ENCODE results near the gene TBCC. TPM values are rescaled to one million over a fixed set of nuclear protein-coding genes. Genes with fewer than 3 reads are reported as not detected.
"Not testable (repeated sequence)": the region's sequence is repeated elsewhere in the genome, so short reads cannot be mapped to it uniquely, and the experiment has no call there.

The TBCC gene
- 33.2 and 37.4 TPM in 2 replicates for total RNA-seq

- DNase-seq (ENCODE audit: low read depth, low spot score) = peak; percentile 97
Observed at GRCh38 chr6:42745640-42746462, at the start of gene TBCC. TBCC (minus strand) TSS chr6:42746103; CDS start chr6:42746073, 30 bp downstream.

GRCh38 chr6:42795651-42796050 lies 49.7 kb upstream of the TBCC start:
- no peak for DNase-seq (ENCODE audit: low read depth, low spot score)

- DNase-seq (ENCODE audit: low read depth, low spot score) = no peak
Observed at GRCh38 chr6:42791706-42792320, 45.9 kb upstream of the TBCC start.

GRCh38 chr6:42790549-42791181 lies 44.8 kb upstream of the TBCC start:
- DNase-seq (ENCODE audit: low read depth, low spot score) = no peak

GRCh38 chr6:42788671-42789070 lies 42.8 kb upstream of the TBCC start:
- no peak for DNase-seq (ENCODE audit: low read depth, low spot score)

- DNase-seq (ENCODE audit: low read depth, low spot score) = no peak
Observed at GRCh38 chr6:42787063-42787472, 41.2 kb upstream of the TBCC start.

- DNase-seq (ENCODE audit: low read depth, low spot score) = no peak
Observed at GRCh38 chr6:42786525-42786985, 40.7 kb upstream of the TBCC start.

- DNase-seq (ENCODE audit: low read depth, low spot score) = no peak
Observed at GRCh38 chr6:42784717-42785498, 39.0 kb upstream of the TBCC start.

- no peak for DNase-seq (ENCODE audit: low read depth, low spot score)
Observed at GRCh38 chr6:42783876-42784642, 38.2 kb upstream of the TBCC start.

GRCh38 chr6:42783177-42783875 lies 37.4 kb upstream of the TBCC start:
- peak; percentile 8 for DNase-seq (ENCODE audit: low read depth, low spot score)

GRCh38 chr6:42782689-42783176 lies 36.8 kb upstream of the TBCC start:
- DNase-seq (ENCODE audit: low read depth, low spot score) = peak; percentile 83

GRCh38 chr6:42781796-42782688 lies 36.1 kb upstream of the TBCC start, which contains the start of gene BICRAL:
BICRAL (plus strand) TSS chr6:42782052; CDS start chr6:42822023, 39,971 bp downstream.
- peak; percentile 69 for DNase-seq (ENCODE audit: low read depth, low spot score)

- DNase-seq (ENCODE audit: low read depth, low spot score) = no peak
Observed at GRCh38 chr6:42781546-42781795, 35.6 kb upstream of the TBCC start.

- no peak for DNase-seq (ENCODE audit: low read depth, low spot score)
Observed at GRCh38 chr6:42779521-42779920, 33.6 kb upstream of the TBCC start.

GRCh38 chr6:42778122-42778521 lies 32.2 kb upstream of the TBCC start:
- DNase-seq (ENCODE audit: low read depth, low spot score) = no peak

- DNase-seq (ENCODE audit: low read depth, low spot score) = no peak
Observed at GRCh38 chr6:42777126-42777822, 31.4 kb upstream of the TBCC start.

GRCh38 chr6:42774821-42775487 lies 29.1 kb upstream of the TBCC start:
- not testable (repeated sequence) for DNase-seq (ENCODE audit: low read depth, low spot score)

- no peak for DNase-seq (ENCODE audit: low read depth, low spot score)
Observed at GRCh38 chr6:42774201-42774600, 28.3 kb upstream of the TBCC start.
